BJ (cell line): ENCODE data around the gene PBX1. TPM values are rescaled to one million over a fixed set of nuclear protein-coding genes. Genes with fewer than 3 reads are reported as not detected.

Experiments
- CTCF ChIA-PET: fragments of 350-600 bp; formaldehyde crosslinking; extraction: SDS; loops from one replicate; lab custom pipeline; 2021; ENCODE audit warnings: antibody characterized with exemption, inconsistent platforms; lab: Yijun Ruan, JAX
- POLR2A ChIA-PET: fragments of 300-600 bp; sonication (Branson Sonifier 250); formaldehyde crosslinking; extraction: SDS; loops from one replicate; lab custom pipeline; 2021; ENCODE audit warnings: antibody characterized with exemption; lab: Charles Lee
- DNase-seq: peaks from one replicate; pipeline ENCODE4 v3.0.0-alpha.2; 2011; ENCODE audit warnings: low read depth
- H3K27me3 ChIP-seq: 2 replicates; pipeline ENCODE4 v1.6.0; 2011; ENCODE audit warnings: low read length; ENCODE audit not compliant: control insufficient read depth, insufficient read depth
- H3K36me3 ChIP-seq: 2 replicates; pipeline ENCODE4 v1.5.1; 2011; ENCODE audit warnings: low read length; ENCODE audit not compliant: control insufficient read depth, insufficient read depth
- H3K4me3 ChIP-seq: 2 replicates; pipeline ENCODE4 v1.5.1; 2011; ENCODE audit warnings: low read depth, mild to moderate bottlenecking, control low read depth, low read length
- polyA plus RNA-seq: library from polyadenylated mRNA; depleted of rRNA; stranded (reverse); fragments of >200 nt; gene quantifications from 2 replicates; pipeline ENCODE4 v1.2.3, GENCODE V29; 2011
- TF ChIP-seq, protein P1 (sequence below): IDR thresholded peaks from 2 replicates; pipeline ENCODE4 v1.5.1; 2011; ENCODE audit warnings: low read depth, mild to moderate bottlenecking, control low read depth, inconsistent platforms, low read length, moderate library complexity; ENCODE audit not compliant: insufficient read depth

Gene PBX1
- polyA plus RNA-seq, 1 experiment = 46.1 TPM

DNA sequence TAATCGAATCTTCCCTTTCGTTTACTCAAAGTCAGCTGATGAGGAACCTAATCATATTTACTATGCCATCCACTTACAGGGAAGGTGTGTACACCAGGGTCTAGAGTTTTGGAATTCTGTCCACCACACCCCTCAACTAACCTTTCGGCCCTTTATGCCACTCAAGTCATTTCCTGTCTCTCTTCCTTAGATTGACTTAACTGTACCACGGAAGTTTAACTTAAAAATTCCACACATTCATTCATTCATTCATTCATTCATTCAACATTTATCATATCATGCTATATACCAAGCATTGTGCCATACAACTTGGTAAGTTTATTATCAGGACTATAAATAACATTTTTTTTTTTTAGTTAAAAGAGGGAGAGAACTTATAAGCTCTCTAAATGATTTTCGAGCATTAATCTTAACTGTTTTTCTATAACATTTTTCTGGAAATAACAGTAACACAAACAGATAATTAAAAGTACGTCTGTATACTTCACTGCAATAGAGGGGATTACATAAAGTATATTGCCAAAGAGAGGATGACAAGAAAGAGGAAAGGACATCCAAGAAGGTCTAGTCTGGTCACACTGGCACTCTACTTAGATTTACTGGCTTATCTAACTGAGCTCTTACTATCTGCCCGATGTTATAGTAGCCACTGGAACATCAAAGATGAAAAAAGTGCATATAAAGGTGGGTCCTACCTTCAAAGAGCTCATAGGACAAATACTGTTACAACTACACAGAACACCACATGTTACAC lies 243.7 kb downstream of the PBX1 start:
- CTCF ChIA-PET = interaction anchor here (0.9 to 1.2 kb wide), 3 partner anchors 8 to 271 kb away, joined by 3 to 4 read pairs (median 3); no protein-coding TSS in a partner anchor
- POLR2A ChIA-PET = no interaction called here
- no peak for DNase-seq
- Histone ChIP-seq H3K27me3 (no peaks in the 10 kb centered on the region), H3K36me3 (peaks cover 13% of the 10 kb centered on the region), H3K4me3 (no peak overlapping the region)
- TF ChIP-seq, protein P1, sequence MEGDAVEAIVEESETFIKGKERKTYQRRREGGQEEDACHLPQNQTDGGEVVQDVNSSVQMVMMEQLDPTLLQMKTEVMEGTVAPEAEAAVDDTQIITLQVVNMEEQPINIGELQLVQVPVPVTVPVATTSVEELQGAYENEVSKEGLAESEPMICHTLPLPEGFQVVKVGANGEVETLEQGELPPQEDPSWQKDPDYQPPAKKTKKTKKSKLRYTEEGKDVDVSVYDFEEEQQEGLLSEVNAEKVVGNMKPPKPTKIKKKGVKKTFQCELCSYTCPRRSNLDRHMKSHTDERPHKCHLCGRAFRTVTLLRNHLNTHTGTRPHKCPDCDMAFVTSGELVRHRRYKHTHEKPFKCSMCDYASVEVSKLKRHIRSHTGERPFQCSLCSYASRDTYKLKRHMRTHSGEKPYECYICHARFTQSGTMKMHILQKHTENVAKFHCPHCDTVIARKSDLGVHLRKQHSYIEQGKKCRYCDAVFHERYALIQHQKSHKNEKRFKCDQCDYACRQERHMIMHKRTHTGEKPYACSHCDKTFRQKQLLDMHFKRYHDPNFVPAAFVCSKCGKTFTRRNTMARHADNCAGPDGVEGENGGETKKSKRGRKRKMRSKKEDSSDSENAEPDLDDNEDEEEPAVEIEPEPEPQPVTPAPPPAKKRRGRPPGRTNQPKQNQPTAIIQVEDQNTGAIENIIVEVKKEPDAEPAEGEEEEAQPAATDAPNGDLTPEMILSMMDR = no peak

DNA sequence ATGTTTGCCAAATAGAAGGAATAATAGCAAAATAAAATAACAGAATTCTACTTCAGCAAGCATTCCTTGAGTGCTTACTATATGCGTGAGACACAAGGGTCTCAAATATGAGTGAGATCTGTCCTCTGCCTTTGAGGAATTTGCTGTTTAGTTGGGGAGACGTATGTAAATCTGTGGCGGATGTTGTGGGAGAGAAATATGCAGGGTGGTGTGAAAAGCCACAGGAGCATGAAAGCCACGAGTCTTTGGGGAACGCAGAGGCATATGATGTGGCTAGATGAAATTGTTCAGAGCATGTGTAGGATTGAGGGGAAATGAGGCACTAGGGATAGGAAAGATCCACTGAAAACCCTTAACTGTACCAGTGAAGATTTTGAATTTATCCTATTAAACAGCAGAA lies 244.4 kb downstream of the PBX1 start:
- H3K4me3 ChIP-seq = no peak overlapping the region
- H3K36me3 ChIP-seq = peaks cover 12% of the 10 kb centered on the region
- ChIA-PET POLR2A (no interaction called here), CTCF (interaction anchor here (0.9 to 1.2 kb wide), 2 partner anchors 8 to 270 kb away, joined by 3 read pairs; no protein-coding TSS in a partner anchor)
- TF ChIP-seq, protein P1 = no peak
- no peaks in the 10 kb centered on the region for H3K27me3 ChIP-seq
- DNase-seq = no peak

DNA sequence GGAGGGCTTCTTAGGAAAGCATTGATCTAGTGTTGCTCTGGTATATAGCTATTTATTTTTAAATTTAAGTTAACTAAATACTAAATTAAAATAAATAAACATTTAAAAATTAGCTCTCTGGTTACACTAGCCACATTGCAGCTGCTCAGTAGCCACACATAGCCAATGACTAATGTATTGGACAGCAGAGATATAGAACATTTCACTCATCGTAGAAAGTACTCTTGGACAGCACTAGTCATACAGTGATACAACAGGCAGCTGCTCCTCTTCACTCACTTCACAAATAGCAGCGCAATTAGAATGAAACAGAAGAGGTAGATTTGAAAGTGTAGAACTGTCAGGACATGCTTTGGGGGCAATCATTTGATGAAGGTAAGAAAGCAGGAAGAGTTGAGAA lies 245.4 kb downstream of the PBX1 start:
- ChIA-PET CTCF (interaction anchor here (0.6 to 1.8 kb wide), 3 partner anchors 10 to 38 kb away, joined by 3 to 9 read pairs (median 4); no protein-coding TSS in a partner anchor), POLR2A (no interaction called here)
- Histone ChIP-seq H3K36me3 (peaks cover 12% of the 10 kb centered on the region), H3K27me3 (no peaks in the 10 kb centered on the region), H3K4me3 (no peak overlapping the region)
- TF ChIP-seq, protein P1 = no peak
- DNase-seq = no peak

DNA sequence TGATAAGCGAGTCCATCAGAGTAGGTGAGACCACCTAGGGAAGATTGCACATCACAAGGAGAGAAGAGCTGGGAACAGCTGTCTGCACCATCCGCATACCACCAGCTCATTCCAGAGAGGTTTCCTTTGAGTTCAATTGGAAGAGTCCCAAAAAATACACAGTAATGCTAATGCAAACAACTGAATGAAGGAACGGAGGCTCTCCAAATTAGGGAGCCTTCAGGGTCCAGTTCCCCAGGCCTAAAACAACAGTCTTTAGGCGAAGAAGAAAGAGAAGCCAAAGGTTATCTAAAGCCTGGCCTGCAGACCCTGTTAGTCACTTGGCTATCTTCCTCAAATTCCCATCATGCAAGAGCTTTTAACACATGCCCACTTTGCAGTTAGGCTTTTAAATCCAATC lies 246.4 kb downstream of the PBX1 start:
- CTCF ChIA-PET = interaction anchor here (1.0 to 1.8 kb wide), 3 partner anchors 11 to 20 kb away, joined by 3 to 9 read pairs (median 4); no protein-coding TSS in a partner anchor
- H3K27me3 ChIP-seq = no peaks in the 10 kb centered on the region
- POLR2A ChIA-PET = no interaction called here
- no peak overlapping the region for H3K4me3 ChIP-seq
- DNase-seq = no peak
- TF ChIP-seq, protein P1 = no peak
- peaks cover 7% of the 10 kb centered on the region; the same call in 1 of the 2 replicates for H3K36me3 ChIP-seq

DNA sequence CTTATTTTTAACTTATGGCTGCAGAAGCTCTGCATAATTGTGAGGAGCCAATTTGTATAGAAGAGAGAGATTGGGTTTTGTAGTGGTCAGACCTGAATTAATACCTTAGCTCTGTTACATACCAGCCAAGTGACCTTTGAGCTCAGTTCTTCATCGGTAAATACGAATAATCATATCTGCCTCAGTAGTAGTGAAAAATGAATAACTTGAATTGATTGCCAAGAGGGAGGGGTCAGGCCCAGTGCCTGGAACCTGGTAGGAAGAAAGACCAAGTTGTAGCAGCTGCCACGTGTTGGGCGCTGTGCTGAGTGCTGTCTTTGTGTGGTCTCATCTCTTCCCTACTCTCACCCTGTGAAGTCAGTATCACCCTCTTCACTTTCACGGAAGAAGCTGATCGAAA lies 247.5 kb downstream of the PBX1 start:
- ChIA-PET POLR2A (interaction anchor here (0.7 kb wide), 1 partner anchor 169 kb away, joined by 3 read pairs; no protein-coding TSS in a partner anchor), CTCF (interaction anchor here (0.7 to 1.0 kb wide), 3 partner anchors 17 to 188 kb away, joined by 3 to 4 read pairs (median 3); no protein-coding TSS in a partner anchor)
- TF ChIP-seq, protein P1 = no peak
- peaks cover 5% of the 10 kb centered on the region; the same call in 1 of the 2 replicates for H3K36me3 ChIP-seq
- no peak overlapping the region for H3K4me3 ChIP-seq
- H3K27me3 ChIP-seq = no peaks in the 10 kb centered on the region
- no peak for DNase-seq
